Hepatocyte (in vitro differentiated cells): ENCODE measurements around the gene UPF3B. TPM values are rescaled to one million over a fixed set of nuclear protein-coding genes. Genes with fewer than 3 reads are reported as not detected.

Experiments
- DNase-seq: peaks from one replicate; pipeline ENCODE4 v3.0.0-alpha.2; 2016; ENCODE audit warnings: low spot score
- H2AFZ ChIP-seq: fragments of 200-600 bp; sonication (generic); 2 replicates; pipeline ENCODE4 v1.6.0; 2016; ENCODE audit warnings: antibody characterized with exemption, mild to moderate bottlenecking
- H3K27ac ChIP-seq: fragments of 200-600 bp; sonication (generic); 2 replicates; pipeline ENCODE4 v1.5.1; 2016; ENCODE audit warnings: mild to moderate bottlenecking
- H3K27me3 ChIP-seq: fragments of 200-600 bp; sonication (generic); 2 replicates; pipeline ENCODE4 v1.6.1; 2016
- H3K36me3 ChIP-seq: fragments of 200-600 bp; sonication (generic); replicated peaks from 2 replicates; pipeline ENCODE4 v1.5.1; 2016; ENCODE audit warnings: low read depth; ENCODE audit not compliant: insufficient read depth
- H3K4me1 ChIP-seq: fragments of 200-600 bp; sonication (generic); 2 replicates; pipeline ENCODE4 v1.5.1; 2016; ENCODE audit warnings: mild to moderate bottlenecking, moderate library complexity; ENCODE audit not compliant: insufficient read depth
- H3K4me2 ChIP-seq: fragments of 200-600 bp; sonication (generic); 2 replicates; pipeline ENCODE4 v1.6.0; 2016
- H3K4me3 ChIP-seq: fragments of 200-600 bp; sonication (generic); 2 replicates; pipeline ENCODE4 v1.5.1; 2016; ENCODE audit warnings: mild to moderate bottlenecking
- H3K79me2 ChIP-seq: fragments of 200-600 bp; sonication (generic); 2 replicates; pipeline ENCODE4 v1.6.0; 2017; ENCODE audit warnings: mild to moderate bottlenecking
- H3K9me2 ChIP-seq: fragments of 200-600 bp; sonication (generic); replicated peaks from 2 replicates; pipeline ENCODE4 v1.6.0; 2017; ENCODE audit warnings: mild to moderate bottlenecking; ENCODE audit not compliant: insufficient read depth
- H3K9me3 ChIP-seq: fragments of 200-600 bp; sonication (generic); 2 replicates; pipeline ENCODE4 v1.5.1; 2016; ENCODE audit warnings: low read depth, mild to moderate bottlenecking
- H4K20me1 ChIP-seq: fragments of 200-600 bp; sonication (generic); 2 replicates; pipeline ENCODE4 v1.6.0; 2016; ENCODE audit warnings: mild to moderate bottlenecking; ENCODE audit not compliant: insufficient read depth, poor library complexity, severe bottlenecking
- CTCF ChIP-seq: fragments of 200-600 bp; sonication (generic); IDR thresholded peaks from 2 replicates; pipeline ENCODE4 v1.5.1; 2016; ENCODE audit warnings: antibody characterized with exemption, mild to moderate bottlenecking; ENCODE audit not compliant: poor library complexity
- EZH2 ChIP-seq: fragments of 200-600 bp; sonication (generic); IDR thresholded peaks from 2 replicates; pipeline ENCODE4 v1.6.1; 2016; ENCODE audit warnings: antibody characterized with exemption, mild to moderate bottlenecking, borderline replicate concordance
- EZH2phosphoT487 ChIP-seq: fragments of 200-600 bp; sonication (generic); IDR thresholded peaks from one replicate; pipeline ENCODE4 v1.6.1; 2018; ENCODE audit warnings: antibody characterized with exemption, mild to moderate bottlenecking, low read depth, moderate library complexity; ENCODE audit not compliant: unreplicated experiment, severe bottlenecking
- WGBS: methylation state at CpG from one replicate; pipeline ENCODE4 v1.1.6; 2016; ENCODE audit warnings: low lambda C conversion rate; ENCODE audit errors: missing lambda C conversion rate; 5-methylcytosine and 5-hydroxymethylcytosine counted together
- polyA plus RNA-seq: library from polyadenylated mRNA; unstranded; fragments of >200 nt; fragmentation: Nextera tagmentation; extraction: Ambion mirVana; gene quantifications from 2 replicates; pipeline ENCODE4 v1.2.1, GENCODE V29; 2016
- total RNA-seq: library from RNA; depleted of rRNA; stranded (reverse); fragments of >200 nt; gene quantifications from 2 replicates; pipeline ENCODE4 v1.2.3, GENCODE V29; 2014

UPF3B gene
- total and polyA plus RNA-seq, 2 experiments from 2014 or later = 4.3 to 6.7 TPM

DNA sequence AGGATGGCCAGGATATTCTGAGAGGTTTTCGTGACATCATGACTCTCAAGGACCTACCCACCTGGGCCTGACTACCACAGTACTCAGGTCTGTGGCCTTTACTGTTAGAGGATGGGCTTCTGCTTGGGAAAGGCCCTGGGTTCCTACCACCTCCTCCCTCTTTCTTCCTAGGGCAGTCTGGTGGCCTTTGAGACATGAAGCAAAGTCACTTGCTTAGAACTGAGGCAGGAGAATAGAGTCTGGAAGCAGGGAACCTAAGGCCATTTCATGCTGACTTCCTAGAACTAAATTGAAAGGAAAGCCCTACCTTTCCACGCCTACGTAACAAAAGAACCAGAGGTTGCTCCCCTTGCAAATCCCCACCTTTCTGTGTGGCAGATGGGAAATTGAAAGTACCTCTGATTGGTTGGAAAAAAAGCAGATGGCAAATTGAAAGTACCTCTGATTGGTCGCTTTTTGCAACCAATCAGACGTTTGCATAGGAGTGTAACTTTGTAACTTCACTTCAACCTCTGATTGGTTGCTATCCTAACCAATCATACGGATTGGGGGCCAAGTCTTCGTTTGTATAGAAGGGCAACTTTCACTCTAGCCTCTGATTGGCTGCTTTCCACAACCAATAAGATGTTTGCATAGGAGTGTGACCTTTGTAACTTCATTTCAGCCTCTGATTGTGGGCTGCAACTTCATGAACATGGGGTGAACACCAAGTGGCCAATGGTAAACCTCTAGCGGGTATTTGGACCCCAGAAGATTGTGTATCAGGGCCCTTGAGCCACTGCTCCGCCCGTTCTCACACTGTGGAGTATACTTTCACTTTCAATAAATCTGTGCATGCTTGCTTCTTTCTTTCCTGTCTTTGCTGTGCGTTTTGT, 33.0 kb upstream of the UPF3B start:
- no peaks in the 10 kb centered on the region for H3K9me3 ChIP-seq
- H3K27me3 ChIP-seq = no peaks in the 10 kb centered on the region
- no peaks in the 10 kb centered on the region for H3K4me1 ChIP-seq
- no peak overlapping the region for H3K4me3 ChIP-seq
- no peak for TF ChIP-seq EZH2phosphoT487
- TF ChIP-seq CTCF = no peak
- no peak for TF ChIP-seq EZH2
- H3K27ac ChIP-seq = no peak overlapping the region
- WGBS = 72% methylated on average over 11 of the region's 11 CpGs
- H3K79me2 ChIP-seq = no peaks in the 10 kb centered on the region
- no peak overlapping the region for H3K4me2 ChIP-seq
- no peaks in the 10 kb centered on the region for H3K9me2 ChIP-seq
- no peak for DNase-seq
- H3K36me3 ChIP-seq = no peaks in the 10 kb centered on the region
- H4K20me1 ChIP-seq = no peaks in the 10 kb centered on the region
- no peak overlapping the region for H2AFZ ChIP-seq

GRCh38 chrX:119880552-119881437, 28.0 kb upstream of the UPF3B start:
- Histone ChIP-seq H3K27ac (no peak overlapping the region), H3K4me3 (no peak overlapping the region), H3K27me3 (no peaks in the 10 kb centered on the region), H3K9me3 (no peaks in the 10 kb centered on the region), H3K9me2 (no peaks in the 10 kb centered on the region), H3K79me2 (no peaks in the 10 kb centered on the region), H3K4me2 (no peak overlapping the region), H4K20me1 (no peaks in the 10 kb centered on the region), H2AFZ (no peak overlapping the region), H3K36me3 (no peaks in the 10 kb centered on the region), H3K4me1 (no peaks in the 10 kb centered on the region)
- DNase-seq = peak; percentile 57
- 68% methylated on average over 11 of the region's 11 CpGs for WGBS
- TF ChIP-seq CTCF (peak; percentile 54), EZH2 (no peak)

- Histone ChIP-seq H3K4me3 (no peak overlapping the region), H3K27me3 (no peaks in the 10 kb centered on the region), H3K4me2 (no peak overlapping the region), H3K79me2 (no peaks in the 10 kb centered on the region), H2AFZ (no peak overlapping the region), H4K20me1 (no peaks in the 10 kb centered on the region), H3K36me3 (no peaks in the 10 kb centered on the region), H3K9me3 (no peaks in the 10 kb centered on the region), H3K9me2 (no peaks in the 10 kb centered on the region), H3K4me1 (no peaks in the 10 kb centered on the region), H3K27ac (no peak overlapping the region)
- no peak for TF ChIP-seq CTCF
- no peak for TF ChIP-seq EZH2
- TF ChIP-seq EZH2phosphoT487 = no peak
- DNase-seq = no peak
- 79% methylated on average over 5 of the region's 5 CpGs for WGBS
Observed at GRCh38 chrX:119880076-119880475, 27.3 kb upstream of the UPF3B start.
